Measurements from ENCODE around the gene LEF1.

LEF1 gene

DNA sequence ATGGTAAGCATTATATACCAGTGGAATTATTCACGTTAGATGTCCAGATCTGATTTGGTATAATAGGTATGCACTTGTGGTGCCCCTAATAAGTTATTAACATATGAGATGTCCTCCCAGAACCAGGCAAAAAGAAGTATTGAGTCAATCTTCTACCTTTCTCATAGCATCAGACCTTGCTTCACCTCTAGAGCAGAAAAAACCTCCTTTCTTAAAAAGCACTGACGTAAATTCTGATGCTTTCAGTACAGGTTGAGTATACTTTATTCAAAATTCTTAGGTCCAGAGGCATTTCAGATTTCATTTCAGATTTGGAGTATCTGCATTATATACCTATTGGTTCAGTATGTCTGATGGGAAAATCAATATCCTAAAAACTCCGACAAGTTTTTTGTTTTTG lies 22.4 kb downstream of the LEF1 start:
- no peak for DNase-seq

DNA sequence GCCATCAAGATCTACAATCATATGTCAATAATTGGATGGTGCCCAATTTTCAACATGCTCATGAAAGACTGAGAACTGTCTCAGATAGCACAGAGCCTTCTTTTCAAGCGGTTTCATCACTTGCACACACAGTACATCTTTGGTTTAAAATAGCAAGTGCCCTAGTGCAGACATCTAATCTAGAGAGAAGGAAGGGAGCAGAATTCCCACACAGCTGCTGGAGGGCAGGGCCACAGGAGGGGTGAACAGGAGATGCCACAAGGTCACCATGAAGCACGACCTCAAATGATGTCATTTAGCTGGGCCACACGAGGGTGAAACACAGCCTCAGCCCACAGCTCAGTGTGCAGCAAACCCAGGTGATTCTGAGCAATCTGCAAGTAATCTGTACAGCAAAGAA lies 24.3 kb downstream of the LEF1 start:
- DNase-seq = no peak

DNA sequence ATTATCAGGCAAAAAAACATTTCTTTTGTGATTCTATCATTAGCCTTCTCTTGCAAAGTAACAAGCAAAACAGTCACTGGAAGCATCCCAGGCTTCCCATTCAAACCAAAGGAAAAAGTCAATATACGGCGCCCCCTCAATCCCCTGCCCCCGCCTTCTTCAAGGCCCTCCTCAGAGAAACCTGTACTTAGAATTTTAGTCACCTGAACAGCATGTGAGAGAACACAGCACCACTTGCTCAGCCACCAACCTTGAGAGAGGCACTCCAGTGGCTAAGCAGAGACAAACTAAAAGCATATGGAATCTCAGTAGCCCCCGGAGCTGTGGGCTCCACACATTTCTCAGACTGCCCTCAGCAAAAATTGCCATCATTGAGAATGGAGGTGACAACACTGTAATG lies 25.2 kb downstream of the LEF1 start:
- no peak for DNase-seq

DNA sequence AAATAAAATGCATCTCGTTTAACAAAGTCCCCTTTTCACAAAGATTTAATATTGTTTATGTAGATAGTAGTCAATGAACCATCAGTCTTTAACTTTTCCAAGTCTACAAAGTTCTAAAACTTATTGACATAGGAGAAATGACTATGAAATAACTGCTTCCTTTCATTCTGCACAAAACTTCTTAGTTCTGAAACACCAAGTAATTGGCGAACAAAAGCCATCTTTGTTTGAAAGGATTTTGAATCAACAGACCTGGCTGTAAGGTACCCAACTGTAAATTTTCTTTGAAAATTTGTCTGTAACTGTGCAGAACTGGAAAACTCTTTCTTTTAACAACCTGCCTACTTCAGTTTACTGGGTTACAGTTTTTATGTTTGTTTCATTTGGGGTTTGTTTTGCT lies 25.9 kb downstream of the LEF1 start:
- no peak for DNase-seq

DNA sequence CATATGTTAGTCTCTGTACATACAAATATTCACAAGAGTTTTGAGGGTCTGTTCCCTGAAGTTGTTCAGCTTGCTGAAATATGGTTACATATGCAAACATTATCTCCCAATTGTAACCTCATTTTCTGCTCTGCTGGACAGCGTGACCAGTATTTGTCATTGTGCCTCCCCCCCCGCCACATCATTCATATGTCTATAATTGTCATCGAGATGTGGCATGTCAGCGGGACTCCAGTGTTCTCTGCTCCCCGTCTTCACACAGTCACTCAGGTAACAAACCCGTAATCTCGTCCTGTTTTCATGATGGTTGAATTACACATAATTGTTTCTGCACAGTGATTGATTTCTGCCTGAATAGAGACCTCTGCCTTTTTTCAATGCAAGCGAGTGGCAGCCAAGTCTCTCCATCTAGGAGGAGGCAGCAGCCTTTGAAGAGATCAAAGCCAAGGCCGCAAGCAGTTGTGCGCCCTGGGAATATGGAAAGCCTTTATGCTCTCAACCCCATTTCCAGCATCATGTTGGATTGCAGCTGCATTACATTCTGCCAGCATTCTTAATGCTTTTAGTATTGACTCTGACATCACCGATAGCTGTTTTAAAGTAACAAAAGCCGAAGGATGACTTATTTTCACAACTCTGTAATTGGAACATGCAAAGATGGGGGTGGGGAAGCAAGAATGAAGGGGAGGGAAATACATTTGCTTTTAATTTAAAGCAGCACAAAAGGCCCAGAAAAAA lies 27.4 kb downstream of the LEF1 start:
- no peak for DNase-seq

DNA sequence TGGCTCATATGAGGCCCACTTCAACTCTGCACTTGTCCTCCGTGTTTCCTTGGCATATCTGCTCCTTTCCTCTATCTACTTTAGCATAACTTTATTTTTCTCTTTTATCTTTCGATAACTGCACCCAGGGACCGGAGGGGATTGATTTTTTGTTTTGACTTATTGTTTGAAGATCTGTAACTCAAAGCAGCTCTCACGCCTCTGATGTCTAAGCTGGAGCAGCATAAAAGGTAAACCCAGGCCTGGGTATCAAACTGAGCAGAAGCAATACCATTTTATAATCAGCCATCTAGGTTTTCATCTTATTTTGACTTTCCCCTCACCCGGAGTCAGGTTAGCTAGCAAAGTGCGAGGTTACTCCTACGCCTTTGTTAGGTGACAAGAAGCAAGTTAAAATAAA lies 28.4 kb downstream of the LEF1 start:
- no peak for DNase-seq

DNA sequence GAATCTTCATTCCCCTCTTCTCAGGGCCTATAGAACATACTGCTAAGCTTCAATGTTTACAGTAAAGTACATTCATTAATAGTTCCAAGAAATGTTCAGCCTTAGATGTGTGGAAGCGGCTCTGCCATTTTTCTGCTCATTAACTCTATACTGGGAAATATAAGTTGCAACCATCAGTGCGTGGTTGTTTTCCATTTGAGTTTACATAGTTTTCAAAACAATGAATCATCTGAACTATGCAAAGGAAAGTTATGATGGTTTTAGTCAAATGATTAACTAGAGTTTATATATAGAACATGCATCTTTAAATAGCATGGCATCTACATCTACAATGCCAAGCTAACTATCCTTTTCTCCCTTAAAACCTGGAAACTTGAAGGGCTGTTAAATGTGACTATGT lies 29.6 kb downstream of the LEF1 start:
- DNase-seq = no peak

DNA sequence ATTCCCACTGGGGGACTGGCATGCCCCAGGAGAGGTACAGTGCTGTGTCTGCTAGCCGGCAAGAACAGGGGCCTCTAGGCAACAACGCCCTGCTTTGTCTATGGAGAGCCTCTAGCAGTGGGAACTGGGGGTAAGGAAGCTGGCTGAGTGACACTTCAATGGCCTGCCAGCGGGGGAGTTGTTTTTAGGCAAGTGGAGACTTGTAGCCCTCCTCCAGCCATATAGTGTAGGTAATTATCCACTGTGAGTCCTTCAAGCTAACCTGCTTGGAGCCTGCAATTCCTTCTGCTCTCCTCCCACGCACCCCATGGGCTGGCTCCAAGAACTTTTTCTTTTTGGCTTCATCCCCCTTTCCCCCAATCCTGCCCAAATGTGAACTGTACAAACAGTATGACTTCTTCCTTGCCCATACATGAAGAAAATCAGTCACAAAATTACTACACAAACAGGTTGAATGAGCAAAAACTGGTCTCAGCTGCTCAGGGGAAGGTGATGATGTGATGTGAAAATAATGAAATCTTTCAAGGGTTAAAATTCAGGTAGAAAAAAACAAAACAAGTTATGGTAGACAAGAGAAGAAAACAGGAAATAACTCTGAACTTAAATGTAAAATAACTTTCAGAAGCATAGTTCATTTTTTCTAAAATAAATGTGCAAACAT lies 33.1 kb downstream of the LEF1 start:
- DNase-seq = no peak

DNA sequence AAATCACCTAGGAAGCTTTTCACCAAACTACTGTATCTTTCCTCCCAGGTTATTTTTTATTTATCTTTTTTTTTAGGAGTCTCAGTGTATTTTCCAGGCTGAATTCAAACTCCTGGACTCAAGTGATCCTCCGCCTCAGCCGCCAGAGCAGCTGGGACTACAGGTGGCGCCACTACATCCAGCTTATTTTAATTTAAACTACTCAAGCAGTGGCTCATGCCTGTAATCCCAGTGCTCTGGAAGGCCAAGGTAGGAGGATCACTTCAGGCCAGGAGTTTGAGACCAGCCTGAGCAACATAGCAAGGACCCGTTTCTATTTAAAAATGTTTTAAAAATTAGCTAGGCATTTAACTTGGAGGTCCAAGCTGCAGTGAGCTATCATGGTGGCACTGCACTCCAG lies 37.8 kb downstream of the LEF1 start:
- DNase-seq = no peak

DNA sequence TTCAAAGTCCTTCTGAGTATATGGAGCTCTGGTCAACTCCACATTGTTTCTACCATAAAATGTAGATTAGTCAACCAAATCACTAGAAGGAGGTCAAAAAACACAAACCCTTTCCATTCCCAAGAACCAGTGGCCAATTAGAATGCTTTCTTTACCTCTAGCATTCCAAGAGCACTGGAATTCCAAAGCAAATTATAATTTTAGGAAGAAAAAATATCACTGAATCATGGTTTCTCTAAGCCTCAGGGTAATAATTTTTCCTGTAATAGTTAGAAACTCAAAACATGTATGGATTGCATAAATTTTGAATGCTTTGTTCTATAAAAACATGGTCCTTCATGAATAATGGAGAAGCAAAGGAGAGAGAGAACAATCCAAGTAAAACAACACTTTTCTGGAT lies 39.5 kb downstream of the LEF1 start:
- DNase-seq = no peak

DNA sequence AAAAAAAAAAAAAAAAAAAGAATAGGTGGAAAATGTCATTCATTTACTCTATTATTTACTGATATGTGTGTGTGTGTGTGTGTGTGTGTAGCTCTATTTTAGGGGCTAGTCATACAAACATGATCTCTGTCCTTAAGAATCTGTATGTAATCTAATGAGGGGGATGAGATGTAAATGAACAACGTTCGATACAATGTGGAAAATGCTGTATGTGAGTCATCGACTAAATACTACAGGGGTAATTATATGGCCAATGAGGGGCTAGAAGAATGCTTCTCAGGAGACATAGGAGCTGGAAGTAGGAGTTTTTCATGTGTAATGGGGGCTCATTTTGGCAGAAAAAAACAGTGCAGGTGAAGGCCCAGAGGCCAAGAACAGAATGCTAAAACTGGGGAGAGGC lies 41.9 kb downstream of the LEF1 start:
- DNase-seq = no peak

DNA sequence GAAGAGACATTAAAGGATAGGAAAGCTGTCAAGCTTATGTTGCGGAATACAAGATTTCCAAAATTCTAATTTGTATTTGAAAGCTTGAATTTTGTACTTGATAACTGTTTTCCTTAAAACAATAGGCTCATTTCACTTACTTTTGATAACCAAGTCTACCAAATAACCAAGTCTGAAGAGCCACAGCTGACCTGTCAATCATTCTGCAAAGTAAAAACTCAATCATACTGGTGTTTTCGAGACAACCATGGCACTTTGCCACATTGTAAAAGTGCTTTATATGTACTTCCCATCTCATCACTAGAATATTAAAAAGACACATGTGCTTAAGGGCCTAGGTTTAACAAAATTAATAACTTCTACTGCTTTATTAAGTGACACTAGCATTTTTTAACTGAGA lies 47.9 kb downstream of the LEF1 start:
- no peak for DNase-seq

DNA sequence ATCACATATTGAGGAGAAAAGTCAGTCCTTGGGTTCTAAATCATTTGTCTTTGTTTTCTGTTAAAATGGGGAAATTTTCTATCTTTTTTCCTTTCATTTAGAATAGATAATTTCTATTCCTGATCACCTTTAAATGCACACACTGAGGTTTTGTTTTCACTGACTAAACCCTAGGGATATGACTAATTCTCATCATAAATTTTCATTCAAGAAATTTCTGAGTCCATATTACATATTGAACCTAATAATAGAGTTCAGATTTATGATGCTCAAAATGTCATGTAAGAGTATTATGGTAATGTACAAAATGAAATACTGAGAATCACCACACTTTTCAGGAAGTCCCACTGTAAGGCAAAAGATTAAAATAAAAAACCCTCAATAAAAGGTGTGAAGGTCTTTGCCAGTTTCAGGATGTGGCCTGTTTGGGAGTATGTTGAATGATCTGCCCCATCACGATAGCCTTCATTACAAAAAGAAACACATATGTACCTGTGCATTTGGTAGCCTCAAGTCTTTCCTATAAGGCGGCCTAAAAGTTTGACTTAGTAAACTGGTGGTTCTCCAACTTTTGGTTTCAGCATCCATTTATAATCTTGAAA lies 49.4 kb downstream of the LEF1 start:
- DNase-seq = no peak

DNA sequence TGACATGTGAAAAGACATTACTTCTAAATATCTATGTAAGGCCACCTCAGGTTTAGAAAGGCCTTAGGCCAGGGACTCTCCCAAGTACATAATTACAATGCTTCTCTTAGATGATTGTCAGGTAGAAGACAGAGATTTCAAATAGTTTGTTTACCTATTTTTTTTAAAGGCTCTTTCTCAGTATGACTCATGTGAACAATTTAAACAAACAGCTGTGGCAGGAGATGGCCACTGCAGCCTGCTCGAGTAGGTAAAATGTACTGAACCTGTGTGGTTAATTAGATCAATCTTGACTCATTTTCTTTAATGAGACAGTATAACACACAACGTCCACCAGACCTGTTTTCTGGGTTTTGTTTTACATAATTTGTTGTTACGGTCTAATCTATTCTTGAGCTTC lies 50.2 kb downstream of the LEF1 start:
- DNase-seq = no peak

DNA sequence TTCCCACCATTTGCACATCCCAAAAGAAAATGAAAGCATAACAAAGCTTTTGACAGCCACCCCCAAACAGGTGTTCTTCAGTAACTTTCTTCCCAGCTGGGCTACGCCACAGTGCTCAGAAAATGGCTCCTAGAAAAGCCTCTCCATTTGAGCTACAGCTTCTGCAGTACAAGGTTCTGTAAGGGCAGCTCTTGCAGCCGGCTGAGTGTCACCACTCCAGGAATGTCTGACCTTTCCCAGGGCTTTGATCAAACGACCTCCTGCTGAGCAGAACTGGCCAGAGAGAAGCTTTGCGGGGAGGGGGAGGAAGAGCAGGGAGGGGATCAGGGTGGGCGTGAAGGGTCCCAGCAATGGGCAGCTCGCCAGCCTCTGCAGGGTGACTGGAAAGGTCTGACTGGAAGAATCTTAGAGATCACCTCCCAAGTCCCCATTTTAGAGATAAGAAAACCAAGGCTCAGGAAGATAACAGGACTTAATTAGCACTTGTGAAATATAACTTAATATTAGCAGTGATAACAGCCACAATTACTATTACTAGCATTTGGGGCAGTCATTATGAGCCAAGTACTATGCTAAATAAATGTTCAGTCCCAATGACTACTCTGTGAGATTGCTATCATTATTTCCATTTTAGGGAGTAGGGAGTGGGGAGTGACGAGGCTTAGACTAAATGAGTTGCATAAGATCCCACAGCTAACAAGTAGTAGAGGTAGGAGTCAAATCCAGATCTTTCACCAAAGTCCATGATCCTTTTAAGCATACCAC lies 51.1 kb downstream of the LEF1 start:
- no peak for DNase-seq

DNA sequence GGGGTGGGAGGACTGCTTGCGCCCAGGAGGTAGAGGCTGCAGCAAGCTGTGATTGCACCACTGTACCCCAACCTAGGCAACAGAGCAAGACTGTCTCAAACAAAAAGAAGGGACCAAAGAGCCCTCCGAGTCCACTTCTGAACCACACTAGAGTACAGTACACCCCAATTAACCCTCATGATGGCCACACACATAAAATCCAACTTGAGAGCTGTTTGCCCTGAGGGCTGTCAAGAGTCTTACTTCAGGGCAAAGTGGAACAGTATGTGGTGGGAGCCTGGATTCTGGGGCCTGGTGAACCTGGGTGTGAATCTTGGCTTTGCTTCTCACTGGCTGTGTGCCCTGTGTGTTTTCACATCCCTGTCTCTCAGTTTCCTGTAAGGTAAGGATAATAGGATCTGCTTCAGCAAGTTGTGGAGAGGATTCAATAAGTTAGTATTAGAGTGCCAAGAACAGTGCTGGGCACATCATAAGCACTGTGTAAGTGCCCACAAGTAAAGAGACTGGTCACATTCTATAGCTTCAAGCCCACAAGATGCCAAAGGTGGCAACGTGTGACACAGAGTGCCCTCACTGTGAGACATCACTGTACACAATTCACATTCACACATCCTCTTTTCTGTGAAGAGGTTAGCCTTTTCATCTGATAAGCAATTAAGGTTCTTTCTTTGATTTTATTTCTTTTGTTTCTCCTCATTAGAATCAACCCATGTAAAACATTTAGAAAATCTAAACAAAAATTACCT lies 52.1 kb downstream of the LEF1 start:
- no peak for DNase-seq

DNA sequence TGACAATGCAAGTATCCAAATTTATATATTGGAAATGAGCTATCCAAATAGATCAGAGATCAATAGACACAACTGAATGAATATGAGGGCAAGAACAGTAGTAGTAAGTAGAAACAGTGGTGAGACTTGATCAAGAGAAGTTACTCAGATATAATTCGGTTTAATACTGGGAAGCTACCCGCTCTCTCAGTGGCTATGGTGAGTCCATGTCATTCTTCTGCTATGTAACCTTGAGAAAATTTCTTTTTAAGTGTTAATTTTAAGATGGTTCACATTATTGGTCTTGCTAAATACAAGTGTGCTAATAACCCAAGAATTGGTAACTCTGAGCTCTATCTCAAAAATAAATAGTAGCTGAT lies 53.6 kb downstream of the LEF1 start:
- no peak for DNase-seq

DNA sequence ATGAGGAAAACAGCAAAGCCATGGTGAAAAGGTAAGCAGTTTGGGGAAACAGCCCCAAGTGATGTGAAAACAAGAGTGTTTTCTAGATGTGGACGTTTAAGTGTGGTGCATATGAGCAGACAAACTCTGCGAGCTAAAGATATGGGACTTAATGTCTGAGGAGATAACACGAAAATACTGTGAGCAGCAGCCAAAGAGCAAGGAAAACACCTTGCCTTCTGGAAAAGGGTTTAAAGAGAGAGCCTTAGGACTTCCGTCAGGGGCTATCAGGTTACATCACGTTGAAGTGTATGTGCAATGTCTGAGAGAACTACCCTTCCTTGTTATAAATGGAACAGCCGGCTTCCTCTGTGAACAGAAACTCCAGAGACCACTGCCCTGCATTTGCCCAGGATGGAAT lies 54.2 kb downstream of the LEF1 start:
- DNase-seq = no peak

DNA sequence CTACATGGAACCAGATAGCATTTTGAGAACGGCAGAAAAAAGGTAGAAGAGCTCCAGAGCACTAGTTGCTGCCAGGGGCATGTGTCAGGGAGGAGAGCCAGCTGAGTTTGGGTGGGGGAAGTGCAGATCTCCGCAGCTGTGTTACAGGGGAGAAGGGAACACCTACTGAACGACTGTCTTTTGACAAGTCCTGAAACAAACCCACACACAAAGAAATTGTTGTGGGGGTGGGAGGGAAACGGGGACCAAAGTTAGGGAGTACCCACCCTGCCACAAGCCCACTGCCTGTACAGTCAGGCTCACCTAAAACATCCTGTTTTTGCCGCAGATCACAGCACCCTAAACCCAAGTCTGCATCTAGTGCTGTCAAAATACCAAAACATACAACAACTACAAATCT lies 55.5 kb downstream of the LEF1 start:
- DNase-seq = no peak

DNA sequence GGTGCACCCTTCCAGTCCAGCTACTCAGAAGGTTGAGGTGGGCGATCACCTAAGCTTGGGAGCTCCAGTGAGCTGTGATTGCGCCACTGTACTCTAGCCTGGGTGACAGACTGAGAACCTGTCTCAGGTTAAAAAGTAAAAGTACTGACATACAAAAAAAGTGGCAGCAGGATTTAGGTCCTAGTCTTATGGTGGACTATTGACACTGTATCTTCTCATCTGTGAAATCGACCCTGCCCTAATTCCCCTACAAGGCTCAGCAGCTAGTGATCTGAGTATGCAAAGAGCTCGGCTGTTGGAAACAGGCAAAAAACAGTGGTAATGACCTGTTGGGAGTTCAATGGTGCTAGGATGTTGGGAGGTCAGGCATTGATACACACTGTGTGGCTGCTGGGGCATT lies 57.0 kb downstream of the LEF1 start:
- DNase-seq = no peak

DNA sequence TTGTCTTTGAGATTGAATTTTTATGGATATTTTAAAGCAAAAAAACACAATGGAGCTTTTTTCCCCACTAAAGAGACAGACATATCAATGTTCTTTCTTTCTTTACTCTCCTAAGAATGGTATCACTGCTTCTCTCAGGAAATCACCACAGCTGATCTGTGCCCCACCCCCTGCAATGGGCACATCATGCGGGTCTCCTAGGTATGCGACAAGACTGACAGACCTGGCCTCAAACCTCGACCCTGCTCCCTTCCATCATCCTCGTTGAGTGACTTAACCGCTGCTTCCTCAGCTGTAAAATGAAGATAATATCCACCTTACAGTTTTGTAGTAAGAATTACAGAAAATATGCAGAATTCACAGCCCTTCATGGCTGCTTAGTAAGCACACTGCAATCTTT lies 58.3 kb downstream of the LEF1 start:
- no peak for DNase-seq

DNA sequence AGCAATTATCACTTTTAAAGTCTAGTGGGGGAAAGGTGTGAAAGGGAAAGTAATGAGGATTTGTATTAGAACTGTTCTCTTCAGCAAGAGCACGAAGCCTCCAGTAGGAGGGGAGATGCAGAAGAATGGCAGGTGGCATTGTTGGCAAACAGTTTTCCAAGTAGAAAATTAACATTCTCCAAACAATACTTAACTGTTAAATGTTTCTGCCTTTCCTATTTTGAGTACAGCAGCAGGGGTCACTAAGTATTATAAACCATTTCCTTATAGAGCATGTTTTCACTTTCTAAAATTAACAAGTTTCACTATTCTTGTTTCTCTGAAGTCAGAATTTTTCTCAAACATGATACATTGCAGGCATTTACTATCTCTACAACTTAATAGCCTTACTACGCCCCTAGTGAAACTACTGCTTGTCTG lies 58.7 kb downstream of the LEF1 start:
- no peak for DNase-seq

DNA sequence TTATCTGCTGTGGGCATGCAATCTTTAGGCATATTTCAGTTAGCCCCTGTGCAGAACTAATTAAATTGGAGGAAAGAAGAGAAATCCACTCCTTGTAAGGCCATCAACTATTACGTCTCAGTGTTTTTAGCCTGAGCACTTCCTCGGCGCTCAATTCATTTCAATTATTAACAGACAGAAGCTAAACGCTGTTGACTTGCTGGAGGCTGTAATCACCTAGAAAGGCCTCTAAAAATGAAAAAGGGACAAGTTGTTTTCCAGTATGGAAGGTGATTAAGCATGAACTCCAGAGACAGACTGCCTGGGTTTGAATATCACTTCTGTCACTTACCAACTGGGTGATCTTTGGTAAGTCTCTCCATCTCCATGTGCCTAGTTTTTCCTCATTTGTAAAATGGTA lies 59.6 kb downstream of the LEF1 start:
- no peak for DNase-seq

Data from bone marrow (tissue), 2 donors.